GM12878 (cell line): Measurements from ENCODE around the gene KHDRBS1. TPM values are rescaled to one million over a fixed set of nuclear protein-coding genes. Genes with fewer than 3 reads are reported as not detected.

Source experiments
- ATAC-seq: fragments of 200-7000 bp; cut with Tn5 transposase; 3 replicates; pipeline ENCODE4 v1.9.1; 2020; ENCODE audit warnings: mild to moderate bottlenecking, moderate library complexity
- BruUV-seq: library from RNA; stranded (reverse); fragments of 400-500 nt; replicated peaks from 2 replicates; lab custom pipeline; 2021; lab: Mats Ljungman, UMichigan
- CTCF ChIA-PET: fragments of 300-600 bp; sonication (Branson Sonifier 250); formaldehyde crosslinking; extraction: SDS; loops from one replicate; lab custom pipeline; 2021; ENCODE audit warnings: inconsistent platforms; lab: Yijun Ruan, JAX
- POLR2A ChIA-PET: fragments of 350-600 bp; formaldehyde crosslinking; extraction: SDS; loops from one replicate; lab custom pipeline; 2021; ENCODE audit warnings: inconsistent platforms; lab: Charles Lee
- RAD21 ChIA-PET: fragments of 300-600 bp; sonication (Branson Sonifier 250); formaldehyde crosslinking; loops from one replicate; lab custom pipeline; 2023; ENCODE audit warnings: antibody characterized with exemption; ENCODE audit not compliant: unreplicated experiment; lab: Charles Lee
- SMC1A ChIA-PET: fragments of 300-600 bp; sonication (Branson Sonifier 250); formaldehyde crosslinking; loops from one replicate; lab custom pipeline; 2023; ENCODE audit not compliant: unreplicated experiment, uncharacterized antibody; lab: Charles Lee
- DNase-seq: peaks from one replicate; pipeline ENCODE4 v3.0.0-alpha.2; 2011; ENCODE audit warnings: low read depth, low spot score
- FAIRE-seq: peaks from 3 replicates; lab custom pipeline; 2011; peaks lifted over from hg19 to GRCh38; lab: Jason Lieb, UNC
- H2AFZ ChIP-seq: 2 replicates; pipeline ENCODE4 v1.6.0; 2011; ENCODE audit warnings: low read depth, low read length, control low read depth; ENCODE audit not compliant: control insufficient read depth
- H3K27ac ChIP-seq: 2 replicates; pipeline ENCODE4 v1.5.1; 2011; ENCODE audit warnings: control low read depth; ENCODE audit not compliant: control insufficient read depth, insufficient read depth
- H3K27me3 ChIP-seq, 2 experiments: replicated peaks in 1 of 2; 2 replicates each; pipeline versions ENCODE4 v1.6.0 to v1.6.1; 2011; ENCODE audit warnings: low read length in 1 of 2; ENCODE audit not compliant: control insufficient read depth in 2 of 2, insufficient read depth in 2 of 2
- H3K36me3 ChIP-seq, 2 experiments: 2 replicates each; pipeline ENCODE4 v1.5.1; 2011; ENCODE audit warnings: low read length in 1 of 2; ENCODE audit not compliant: control insufficient read depth in 2 of 2, insufficient read depth in 2 of 2
- H3K4me1 ChIP-seq: 2 replicates; pipeline ENCODE4 v1.6.1; 2011; ENCODE audit warnings: mild to moderate bottlenecking, low read length, moderate library complexity, mixed read lengths; ENCODE audit not compliant: control insufficient read depth, insufficient read depth
- H3K4me2 ChIP-seq: 2 replicates; pipeline ENCODE4 v1.6.0; 2011; ENCODE audit warnings: control low read depth; ENCODE audit not compliant: control insufficient read depth, insufficient read depth
- H3K4me3 ChIP-seq: fragments of 200-600 bp; sonication (generic); 2 replicates; pipeline ENCODE4 v1.5.1; 2016
- H3K79me2 ChIP-seq: 2 replicates; pipeline ENCODE4 v1.6.0; 2011; ENCODE audit warnings: low read length; ENCODE audit not compliant: control insufficient read depth, insufficient read depth
- H3K9ac ChIP-seq: 2 replicates; pipeline ENCODE4 v1.8.0; 2011; ENCODE audit warnings: low read length, control low read depth, mixed read lengths; ENCODE audit not compliant: control insufficient read depth, insufficient read depth
- H3K9me3 ChIP-seq: replicated peaks from 3 replicates; pipeline ENCODE4 v1.5.1; 2011; ENCODE audit warnings: mild to moderate bottlenecking, low read length; ENCODE audit not compliant: control insufficient read depth, insufficient read depth
- H4K20me1 ChIP-seq: 2 replicates; pipeline ENCODE4 v1.6.0; 2011; ENCODE audit not compliant: control insufficient read depth, insufficient read depth
- ATF7 ChIP-seq: fragments of 450-650 bp; IDR thresholded peaks from 2 replicates; pipeline ENCODE4 v1.6.1; 2016; ENCODE audit warnings: low read depth, mild to moderate bottlenecking
- BMI1 ChIP-seq: fragments of 450-650 bp; IDR thresholded peaks from 2 replicates; pipeline ENCODE4 v1.6.1; 2016; ENCODE audit warnings: mild to moderate bottlenecking, moderate library complexity, borderline replicate concordance
- EP300 ChIP-seq, 2 experiments: fragments of 150-350 bp in 1 of 2; IDR thresholded peaks; 2 replicates each; pipeline ENCODE4 v1.6.1; 2011 to 2012; ENCODE audit warnings: low read depth in 2 of 2, low read length in 2 of 2, borderline replicate concordance in 1 of 2, improper control_type of control experiment in 1 of 2, inconsistent platforms in 1 of 2; ENCODE audit not compliant: control insufficient read depth in 1 of 2
- MEF2A ChIP-seq: IDR thresholded peaks from 2 replicates; pipeline ENCODE4 v1.6.1; 2011; ENCODE audit warnings: low read depth, mild to moderate bottlenecking, low read length, moderate library complexity; ENCODE audit not compliant: insufficient read depth
- NFXL1 ChIP-seq: fragments of 450-650 bp; IDR thresholded peaks from 2 replicates; pipeline ENCODE4 v1.6.1; 2017; ENCODE audit warnings: antibody characterized with exemption, mild to moderate bottlenecking, borderline replicate concordance
- RB1 ChIP-seq: fragments of 450-650 bp; formaldehyde crosslinking; IDR thresholded peaks from 2 replicates; pipeline ENCODE4 v1.6.1; 2017; ENCODE audit warnings: mild to moderate bottlenecking, borderline replicate concordance
- WGBS: methylation state at CpG from one replicate; pipeline ENCODE4 v1.1.6; 2016; ENCODE audit warnings: low lambda C conversion rate; ENCODE audit not compliant: insufficient replicate concordance, insufficient coverage; ENCODE audit errors: missing lambda C conversion rate; 5-methylcytosine and 5-hydroxymethylcytosine counted together
- in situ Hi-C: fragments of 300-500 bp; cut with MboI; formaldehyde crosslinking; loops from 9 replicates; pipeline ENCODE4 v1.14.3; 2018; ENCODE audit warnings: mixed read lengths
- intact Hi-C: fragments of 100-400 bp; cut with micrococcal nuclease; formaldehyde crosslinking; loops from one replicate; pipeline ENCODE4 v1.14.2; 2022; ENCODE audit not compliant: unreplicated experiment
- polyA plus RNA-seq, 11 experiments: library from polyadenylated mRNA; depleted of rRNA in 4 of 11; unstranded in 6 of 11; stranded (reverse) in 5 of 11; fragments of >200 nt; fragmentation: Nextera tagmentation in 4 of 11; fragmentation: Illumina TruSeq in 1 of 11; extraction: Ambion mirVana in 4 of 11; extraction: Trizol in 1 of 11; gene quantifications; 1 replicate in 1 of 11; 2 replicates in 10 of 11; pipeline versions ENCODE4 v1.2.1 to v1.2.3, GENCODE V29; 2011 to 2016; ENCODE audit warnings: inconsistent platforms in 2 of 11, missing spikeins in 2 of 11, low read depth in 1 of 11
- total RNA-seq, 4 experiments: library from RNA; depleted of rRNA in 3 of 4; stranded (reverse); fragments of >200 nt in 3 of 4; fragmentation: Illumina TruSeq in 1 of 4; extraction: Trizol in 1 of 4; gene quantifications; 2 replicates each; pipeline versions ENCODE4 v1.2.1 to v1.2.3, GENCODE V29; 2013 to 2021
- TF ChIP-seq, protein P1 (sequence below): fragments of 450-650 bp; formaldehyde crosslinking; IDR thresholded peaks from 2 replicates; pipeline ENCODE4 v1.4.0; 2020; ENCODE audit warnings: mild to moderate bottlenecking, moderate library complexity
- TF ChIP-seq, protein P2 (sequence below): IDR thresholded peaks from 2 replicates; pipeline ENCODE4 v1.6.1; 2012; ENCODE audit warnings: mild to moderate bottlenecking, low read depth, low read length
- TF ChIP-seq, protein P3 (sequence below): fragments of 150-350 bp; IDR thresholded peaks from 2 replicates; pipeline ENCODE4 v1.6.1; 2016; ENCODE audit warnings: low read depth, low read length
- TF ChIP-seq, protein P4 (sequence below): fragments of 450-650 bp; IDR thresholded peaks from 2 replicates; pipeline ENCODE4 v1.6.1; 2017; ENCODE audit warnings: borderline replicate concordance

The KHDRBS1 gene
- total and polyA plus RNA-seq, 10 of the 15 experiments (the other 5 are each of a cell fraction or from before 2014, with no cell fraction given) = 42.5 to 204 (median 96.0) TPM

DNA sequence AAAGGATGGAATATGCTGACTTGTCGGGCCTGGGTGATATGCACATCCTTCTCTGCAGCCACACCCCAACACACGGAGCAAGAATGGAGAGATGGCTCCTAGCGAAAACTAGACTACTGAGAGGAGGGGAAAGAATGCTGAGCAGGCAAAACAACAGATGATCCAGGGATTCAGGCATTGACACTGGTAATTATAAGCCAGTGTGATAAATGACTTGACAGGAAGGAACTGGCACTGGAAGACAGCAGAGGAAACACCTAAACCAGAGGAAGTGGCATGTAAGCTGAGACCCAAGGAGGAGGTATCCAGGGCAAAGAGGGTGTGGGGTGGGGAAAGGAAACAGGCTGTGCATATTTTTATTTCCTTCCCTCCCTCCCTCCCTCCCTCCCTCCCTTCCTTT, 31.7 kb upstream of the KHDRBS1 start:
- H3K27ac ChIP-seq = no peak overlapping the region
- CTCF ChIA-PET = interaction anchor here (1.0 to 3.8 kb wide), 5 partner anchors 9 to 129 kb away, joined by 3 to 18 read pairs (median 6); no protein-coding TSS in a partner anchor
- H3K27me3 ChIP-seq = no peaks in the 10 kb centered on the region
- TF ChIP-seq RB1 = no peak
- no peak for TF ChIP-seq ATF7
- TF ChIP-seq, protein P1, sequence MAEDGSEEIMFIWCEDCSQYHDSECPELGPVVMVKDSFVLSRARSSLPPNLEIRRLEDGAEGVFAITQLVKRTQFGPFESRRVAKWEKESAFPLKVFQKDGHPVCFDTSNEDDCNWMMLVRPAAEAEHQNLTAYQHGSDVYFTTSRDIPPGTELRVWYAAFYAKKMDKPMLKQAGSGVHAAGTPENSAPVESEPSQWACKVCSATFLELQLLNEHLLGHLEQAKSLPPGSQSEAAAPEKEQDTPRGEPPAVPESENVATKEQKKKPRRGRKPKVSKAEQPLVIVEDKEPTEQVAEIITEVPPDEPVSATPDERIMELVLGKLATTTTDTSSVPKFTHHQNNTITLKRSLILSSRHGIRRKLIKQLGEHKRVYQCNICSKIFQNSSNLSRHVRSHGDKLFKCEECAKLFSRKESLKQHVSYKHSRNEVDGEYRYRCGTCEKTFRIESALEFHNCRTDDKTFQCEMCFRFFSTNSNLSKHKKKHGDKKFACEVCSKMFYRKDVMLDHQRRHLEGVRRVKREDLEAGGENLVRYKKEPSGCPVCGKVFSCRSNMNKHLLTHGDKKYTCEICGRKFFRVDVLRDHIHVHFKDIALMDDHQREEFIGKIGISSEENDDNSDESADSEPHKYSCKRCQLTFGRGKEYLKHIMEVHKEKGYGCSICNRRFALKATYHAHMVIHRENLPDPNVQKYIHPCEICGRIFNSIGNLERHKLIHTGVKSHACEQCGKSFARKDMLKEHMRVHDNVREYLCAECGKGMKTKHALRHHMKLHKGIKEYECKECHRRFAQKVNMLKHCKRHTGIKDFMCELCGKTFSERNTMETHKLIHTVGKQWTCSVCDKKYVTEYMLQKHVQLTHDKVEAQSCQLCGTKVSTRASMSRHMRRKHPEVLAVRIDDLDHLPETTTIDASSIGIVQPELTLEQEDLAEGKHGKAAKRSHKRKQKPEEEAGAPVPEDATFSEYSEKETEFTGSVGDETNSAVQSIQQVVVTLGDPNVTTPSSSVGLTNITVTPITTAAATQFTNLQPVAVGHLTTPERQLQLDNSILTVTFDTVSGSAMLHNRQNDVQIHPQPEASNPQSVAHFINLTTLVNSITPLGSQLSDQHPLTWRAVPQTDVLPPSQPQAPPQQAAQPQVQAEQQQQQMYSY (CRISPR knock-in tag) = no peak
- TF ChIP-seq, protein P2, sequence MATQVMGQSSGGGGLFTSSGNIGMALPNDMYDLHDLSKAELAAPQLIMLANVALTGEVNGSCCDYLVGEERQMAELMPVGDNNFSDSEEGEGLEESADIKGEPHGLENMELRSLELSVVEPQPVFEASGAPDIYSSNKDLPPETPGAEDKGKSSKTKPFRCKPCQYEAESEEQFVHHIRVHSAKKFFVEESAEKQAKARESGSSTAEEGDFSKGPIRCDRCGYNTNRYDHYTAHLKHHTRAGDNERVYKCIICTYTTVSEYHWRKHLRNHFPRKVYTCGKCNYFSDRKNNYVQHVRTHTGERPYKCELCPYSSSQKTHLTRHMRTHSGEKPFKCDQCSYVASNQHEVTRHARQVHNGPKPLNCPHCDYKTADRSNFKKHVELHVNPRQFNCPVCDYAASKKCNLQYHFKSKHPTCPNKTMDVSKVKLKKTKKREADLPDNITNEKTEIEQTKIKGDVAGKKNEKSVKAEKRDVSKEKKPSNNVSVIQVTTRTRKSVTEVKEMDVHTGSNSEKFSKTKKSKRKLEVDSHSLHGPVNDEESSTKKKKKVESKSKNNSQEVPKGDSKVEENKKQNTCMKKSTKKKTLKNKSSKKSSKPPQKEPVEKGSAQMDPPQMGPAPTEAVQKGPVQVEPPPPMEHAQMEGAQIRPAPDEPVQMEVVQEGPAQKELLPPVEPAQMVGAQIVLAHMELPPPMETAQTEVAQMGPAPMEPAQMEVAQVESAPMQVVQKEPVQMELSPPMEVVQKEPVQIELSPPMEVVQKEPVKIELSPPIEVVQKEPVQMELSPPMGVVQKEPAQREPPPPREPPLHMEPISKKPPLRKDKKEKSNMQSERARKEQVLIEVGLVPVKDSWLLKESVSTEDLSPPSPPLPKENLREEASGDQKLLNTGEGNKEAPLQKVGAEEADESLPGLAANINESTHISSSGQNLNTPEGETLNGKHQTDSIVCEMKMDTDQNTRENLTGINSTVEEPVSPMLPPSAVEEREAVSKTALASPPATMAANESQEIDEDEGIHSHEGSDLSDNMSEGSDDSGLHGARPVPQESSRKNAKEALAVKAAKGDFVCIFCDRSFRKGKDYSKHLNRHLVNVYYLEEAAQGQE = no peak
- TF ChIP-seq, protein P3, sequence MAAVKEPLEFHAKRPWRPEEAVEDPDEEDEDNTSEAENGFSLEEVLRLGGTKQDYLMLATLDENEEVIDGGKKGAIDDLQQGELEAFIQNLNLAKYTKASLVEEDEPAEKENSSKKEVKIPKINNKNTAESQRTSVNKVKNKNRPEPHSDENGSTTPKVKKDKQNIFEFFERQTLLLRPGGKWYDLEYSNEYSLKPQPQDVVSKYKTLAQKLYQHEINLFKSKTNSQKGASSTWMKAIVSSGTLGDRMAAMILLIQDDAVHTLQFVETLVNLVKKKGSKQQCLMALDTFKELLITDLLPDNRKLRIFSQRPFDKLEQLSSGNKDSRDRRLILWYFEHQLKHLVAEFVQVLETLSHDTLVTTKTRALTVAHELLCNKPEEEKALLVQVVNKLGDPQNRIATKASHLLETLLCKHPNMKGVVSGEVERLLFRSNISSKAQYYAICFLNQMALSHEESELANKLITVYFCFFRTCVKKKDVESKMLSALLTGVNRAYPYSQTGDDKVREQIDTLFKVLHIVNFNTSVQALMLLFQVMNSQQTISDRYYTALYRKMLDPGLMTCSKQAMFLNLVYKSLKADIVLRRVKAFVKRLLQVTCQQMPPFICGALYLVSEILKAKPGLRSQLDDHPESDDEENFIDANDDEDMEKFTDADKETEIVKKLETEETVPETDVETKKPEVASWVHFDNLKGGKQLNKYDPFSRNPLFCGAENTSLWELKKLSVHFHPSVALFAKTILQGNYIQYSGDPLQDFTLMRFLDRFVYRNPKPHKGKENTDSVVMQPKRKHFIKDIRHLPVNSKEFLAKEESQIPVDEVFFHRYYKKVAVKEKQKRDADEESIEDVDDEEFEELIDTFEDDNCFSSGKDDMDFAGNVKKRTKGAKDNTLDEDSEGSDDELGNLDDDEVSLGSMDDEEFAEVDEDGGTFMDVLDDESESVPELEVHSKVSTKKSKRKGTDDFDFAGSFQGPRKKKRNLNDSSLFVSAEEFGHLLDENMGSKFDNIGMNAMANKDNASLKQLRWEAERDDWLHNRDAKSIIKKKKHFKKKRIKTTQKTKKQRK = no peak
- TF ChIP-seq NFXL1 = no peak
- no peak for TF ChIP-seq EP300 (IDR thresholded peaks at IDR 0.05; ENCODE audit: borderline replicate concordance in 1 of 2, control insufficient read depth in 1 of 2, low read depth in 2 of 2, low read length in 2 of 2)
- TF ChIP-seq, protein P4, sequence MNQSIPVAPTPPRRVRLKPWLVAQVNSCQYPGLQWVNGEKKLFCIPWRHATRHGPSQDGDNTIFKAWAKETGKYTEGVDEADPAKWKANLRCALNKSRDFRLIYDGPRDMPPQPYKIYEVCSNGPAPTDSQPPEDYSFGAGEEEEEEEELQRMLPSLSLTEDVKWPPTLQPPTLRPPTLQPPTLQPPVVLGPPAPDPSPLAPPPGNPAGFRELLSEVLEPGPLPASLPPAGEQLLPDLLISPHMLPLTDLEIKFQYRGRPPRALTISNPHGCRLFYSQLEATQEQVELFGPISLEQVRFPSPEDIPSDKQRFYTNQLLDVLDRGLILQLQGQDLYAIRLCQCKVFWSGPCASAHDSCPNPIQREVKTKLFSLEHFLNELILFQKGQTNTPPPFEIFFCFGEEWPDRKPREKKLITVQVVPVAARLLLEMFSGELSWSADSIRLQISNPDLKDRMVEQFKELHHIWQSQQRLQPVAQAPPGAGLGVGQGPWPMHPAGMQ = no peak
- no peak for TF ChIP-seq BMI1
- no peak for TF ChIP-seq MEF2A

More for the DNA sequence above, 31.7 kb upstream of the KHDRBS1 start:
- no peak overlapping the region for H3K4me3 ChIP-seq
- RAD21 ChIA-PET = interaction anchor here (0.6 to 1.1 kb wide), 3 partner anchors 20 to 172 kb away, joined by 3 to 5 read pairs (median 5); no protein-coding TSS in a partner anchor
- H3K36me3 ChIP-seq = no peaks in the 10 kb centered on the region
- H3K9ac ChIP-seq = no peak overlapping the region
- POLR2A ChIA-PET = interaction anchor here (0.6 to 1.4 kb wide), 6 partner anchors 9 to 142 kb away, joined by 3 to 6 read pairs (median 3); no protein-coding TSS in a partner anchor
- no peaks in the 10 kb centered on the region for H3K9me3 ChIP-seq
- WGBS = 50% methylated on average over 3 of the region's 3 CpGs
- H2AFZ ChIP-seq = peak overlapping the region; percentile 29
- FAIRE-seq (no peak), ATAC-seq (no peak), DNase-seq (no peak)
- in situ Hi-C loops (no loop called here), intact Hi-C loops (loop anchor here (5.0 kb wide), 2 partner anchors 35 to 320 kb away; no protein-coding TSS in a partner anchor)
- SMC1A ChIA-PET = interaction anchor here (0.8 to 2.0 kb wide), 4 partner anchors 9 to 34 kb away, joined by 3 to 6 read pairs (median 4); no protein-coding TSS in a partner anchor
- H4K20me1 ChIP-seq = no peaks in the 10 kb centered on the region
- no peaks in the 10 kb centered on the region for H3K79me2 ChIP-seq
- no TSS peak for BruUV-seq
- peak overlapping the region; percentile 69; the same call in 1 of the 2 replicates for H3K4me2 ChIP-seq
- H3K4me1 ChIP-seq = peaks cover 32% of the 10 kb centered on the region
